IPS DF 4.7 (cell line): Measurements from ENCODE around the gene RBM33.

Experiments used
- DNase-seq: peaks from one replicate; pipeline ENCODE4 v3.0.0-alpha.2; 2013; ENCODE audit warnings: low spot score; ENCODE audit errors: extremely low read depth

RBM33 gene

GRCh38 chr7:155660059-155660757 is 15.7 kb downstream of the RBM33 start:
- no peak for DNase-seq

- no peak for DNase-seq
Measured at GRCh38 chr7:155660758-155661093, 16.3 kb downstream of the RBM33 start.

DNA sequence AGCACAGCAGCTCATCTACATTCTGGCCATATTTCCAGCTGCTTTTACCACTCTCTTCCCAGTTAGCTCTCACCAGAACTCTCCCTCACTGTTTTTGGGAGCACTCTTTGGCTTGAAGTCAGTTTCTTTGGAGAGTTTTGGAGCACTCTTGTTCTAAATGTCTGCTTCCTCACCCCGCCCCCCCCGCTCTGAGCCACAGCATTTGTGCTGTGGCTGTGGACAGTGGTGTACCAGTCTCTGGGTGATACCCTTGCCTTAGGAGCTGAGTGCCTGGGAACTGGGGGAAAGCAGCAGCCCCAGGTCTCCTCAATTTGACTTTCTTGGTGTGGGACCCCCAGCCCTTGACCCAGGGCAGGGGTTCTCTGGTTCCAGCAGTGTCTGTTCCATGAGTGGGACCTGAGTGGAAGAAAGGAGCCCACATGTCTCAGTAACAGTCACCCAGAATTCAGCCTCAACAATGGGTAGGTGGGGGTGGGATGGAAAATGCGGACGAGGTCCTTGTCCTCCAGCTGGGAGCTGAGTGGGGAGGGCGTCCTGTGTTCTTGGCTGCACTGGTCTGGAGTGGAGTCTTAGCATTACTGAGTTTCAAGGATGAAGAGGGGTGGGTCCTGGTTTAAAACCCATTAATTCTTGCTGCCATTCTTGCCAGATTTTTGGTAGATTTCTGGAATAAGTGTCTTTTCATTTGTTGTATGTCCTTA is 18.0 kb downstream of the RBM33 start:
- no peak for DNase-seq

DNA sequence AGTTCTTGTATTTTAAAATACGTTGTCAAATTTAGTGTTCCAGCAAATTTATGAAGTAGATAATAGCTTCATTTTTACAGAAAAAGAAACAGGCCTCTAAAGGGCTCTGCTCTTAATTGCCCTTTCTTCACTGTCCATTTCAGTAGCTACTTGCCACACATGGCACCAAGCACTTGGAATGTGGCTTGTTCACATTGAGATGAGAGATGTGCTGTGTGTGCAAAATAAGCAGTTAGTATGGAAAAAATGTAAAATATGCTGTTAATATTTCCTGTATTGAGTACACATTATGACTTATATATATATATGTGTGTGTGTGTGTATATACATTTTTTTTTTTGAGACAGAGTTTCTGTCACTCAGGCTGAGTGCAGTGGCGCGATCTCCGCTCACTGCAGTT is 19.5 kb downstream of the RBM33 start:
- DNase-seq: no peak

- DNase-seq: no peak
Measured at GRCh38 chr7:155665079-155665956, 20.9 kb downstream of the RBM33 start.

- DNase-seq: no peak
Measured at GRCh38 chr7:155665957-155666287, 21.5 kb downstream of the RBM33 start.

DNA sequence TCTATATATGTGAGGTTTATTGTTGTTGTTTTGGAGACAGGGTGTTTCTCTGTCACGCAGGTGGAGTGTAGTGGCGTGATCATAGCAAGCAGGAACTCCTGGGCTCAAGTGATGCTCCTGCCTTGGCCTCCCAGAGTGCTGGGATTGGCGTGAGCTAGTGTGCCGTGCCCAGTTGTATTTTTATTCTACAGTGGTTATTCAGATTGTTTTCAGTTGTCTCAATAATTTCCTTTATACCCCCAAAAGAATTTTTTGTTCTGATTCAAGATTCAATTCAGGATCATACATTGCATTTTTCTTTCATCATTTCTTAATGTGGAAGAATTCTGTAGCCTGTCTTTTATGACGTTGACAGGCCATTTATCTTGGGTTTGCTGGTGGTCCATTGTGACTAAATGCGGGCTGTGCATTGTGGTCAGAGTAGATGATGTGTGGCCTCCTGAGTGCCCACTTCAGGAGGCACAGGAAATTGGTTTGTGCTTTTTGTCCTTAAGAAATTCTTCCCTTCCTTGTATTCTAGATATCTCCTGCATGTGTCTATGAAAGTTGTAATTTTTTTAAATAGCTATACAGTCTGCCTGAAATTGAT is 22.9 kb downstream of the RBM33 start:
- no peak for DNase-seq

DNA sequence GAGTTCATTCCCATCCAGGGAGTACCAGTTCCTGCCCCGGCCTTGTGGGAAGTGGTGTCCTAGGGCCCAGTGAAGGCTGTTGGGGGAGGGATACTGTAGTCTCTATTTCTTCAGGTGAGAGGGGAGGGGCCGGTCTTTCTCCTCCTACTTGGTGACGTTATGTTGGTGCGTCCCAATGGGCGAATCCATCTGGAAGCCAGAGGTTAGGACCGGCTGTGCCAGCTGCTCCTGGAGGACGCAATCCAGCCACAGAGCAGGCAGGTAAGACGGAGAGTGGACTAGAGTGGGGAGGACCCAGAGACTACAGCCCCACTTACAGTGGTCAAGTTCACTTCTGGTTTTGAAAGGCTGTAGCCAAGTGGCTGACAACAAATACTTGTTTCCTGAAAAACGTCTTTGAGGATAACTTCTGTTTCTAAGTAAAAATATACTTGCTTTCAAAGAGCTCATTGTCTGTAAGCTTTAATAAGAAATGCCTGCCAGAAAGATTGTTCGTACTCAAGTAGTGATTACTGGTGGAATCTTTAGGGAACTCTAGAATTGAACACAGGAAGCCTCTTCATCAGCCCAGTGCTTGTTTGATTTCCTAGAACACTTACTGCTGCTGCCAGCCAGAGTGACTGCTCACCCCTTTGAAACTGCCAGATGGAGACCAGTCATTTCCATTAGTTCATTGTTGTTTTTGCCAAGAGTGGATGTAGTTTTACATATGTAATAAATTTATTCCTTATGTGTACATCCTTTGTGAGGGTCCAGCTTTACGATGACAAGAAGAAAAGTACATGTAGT is 25.4 kb downstream of the RBM33 start:
- DNase-seq: no peak

GRCh38 chr7:155670521-155670920 is 26.1 kb downstream of the RBM33 start:
- DNase-seq: no peak

DNA sequence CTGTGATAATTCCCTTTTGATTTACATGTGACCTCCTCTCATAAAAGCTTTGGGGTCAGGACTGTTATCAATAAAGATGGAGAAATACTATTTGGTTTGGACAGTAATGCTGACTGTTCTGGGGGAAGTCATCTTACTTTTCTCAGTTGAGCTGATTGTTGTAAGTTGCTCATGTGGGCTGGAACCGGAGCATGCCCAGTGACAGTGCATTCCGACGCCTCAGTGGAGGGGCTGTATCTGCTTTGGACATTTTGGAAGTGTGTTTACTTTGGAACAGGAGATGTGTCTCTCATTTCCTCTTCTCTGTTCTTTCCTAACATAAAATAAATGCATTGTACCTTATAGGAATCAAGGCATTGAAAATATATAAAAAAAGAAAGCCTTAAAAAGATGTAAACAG is 30.1 kb downstream of the RBM33 start:
- no peak for DNase-seq

DNA sequence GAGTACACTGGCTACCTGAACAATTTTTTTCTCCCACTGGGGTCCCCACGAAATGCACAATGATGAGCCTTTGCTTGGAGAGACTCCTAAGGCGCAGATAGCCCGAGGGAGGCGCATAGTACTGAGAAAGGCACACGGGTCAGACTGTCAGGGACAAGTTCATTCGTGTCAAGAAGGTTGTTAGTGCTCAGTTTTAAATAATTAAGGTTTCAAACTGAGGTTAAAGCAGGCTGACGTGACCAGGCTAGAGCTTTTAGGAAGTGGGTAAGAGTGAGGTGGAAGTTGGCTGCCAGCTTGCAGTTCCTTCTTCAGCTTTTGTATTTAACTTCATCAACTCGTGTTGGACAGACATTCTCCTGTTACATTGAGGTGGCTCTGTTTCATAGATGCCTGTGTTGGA is 31.6 kb downstream of the RBM33 start:
- DNase-seq: no peak

GRCh38 chr7:155677688-155678087 is 33.2 kb downstream of the RBM33 start:
- no peak for DNase-seq

DNA sequence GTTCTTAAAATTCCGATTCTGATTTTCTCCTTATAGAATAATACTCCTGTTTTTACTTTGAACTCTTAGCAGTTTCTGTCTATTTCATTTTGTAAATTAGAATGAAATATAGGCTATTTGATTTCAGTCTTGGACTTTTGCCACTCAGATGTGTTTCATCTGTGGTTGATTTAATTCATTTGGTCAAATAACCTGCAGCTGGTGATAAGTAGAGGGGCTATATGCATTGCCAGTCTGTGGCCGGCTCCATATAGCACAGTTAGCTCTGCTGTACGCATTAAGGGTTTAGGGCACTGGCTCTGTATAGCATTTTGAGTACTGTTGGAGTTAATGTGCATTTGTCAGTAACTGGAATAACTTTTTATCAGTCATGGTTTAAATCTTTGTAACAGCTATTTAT is 35.7 kb downstream of the RBM33 start:
- no peak for DNase-seq

DNA sequence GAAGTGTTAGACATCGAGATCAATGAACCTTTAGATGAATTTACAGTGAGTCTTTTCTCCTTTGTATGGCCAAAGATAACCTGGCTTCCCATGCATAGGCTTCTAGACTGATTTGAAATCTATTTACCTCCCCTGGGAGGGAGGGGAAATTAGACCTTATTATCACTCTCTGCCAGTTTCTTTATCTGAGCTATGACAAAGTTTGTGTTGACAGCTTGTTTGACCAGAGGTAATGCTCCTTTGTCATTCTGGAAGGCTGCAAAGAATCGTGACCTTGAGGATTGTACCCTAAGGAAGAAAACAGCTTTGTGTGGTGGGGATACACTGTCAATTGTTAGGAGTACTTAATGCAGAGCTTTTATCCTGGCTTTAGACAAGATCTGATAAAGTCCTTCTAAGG is 36.4 kb downstream of the RBM33 start:
- DNase-seq: no peak

DNA sequence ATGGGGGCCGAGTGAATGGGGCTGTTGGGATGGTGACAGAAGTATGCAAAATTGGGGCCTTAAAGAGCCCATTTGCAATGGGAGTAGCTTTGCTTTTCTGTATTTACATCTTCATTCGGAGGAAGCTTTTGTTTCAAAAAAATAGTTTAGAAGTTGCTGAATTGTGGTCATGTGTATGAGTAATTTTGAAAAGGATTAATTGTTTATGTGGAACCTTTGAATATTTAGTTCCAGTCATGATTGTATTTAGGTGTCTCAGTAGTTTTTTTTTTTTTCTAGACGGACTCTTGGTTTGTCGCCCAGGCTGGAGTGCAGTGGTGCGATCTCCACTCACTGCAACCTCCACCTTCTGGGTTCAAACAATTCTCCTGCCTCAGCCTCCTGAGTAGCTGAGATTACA is 37.2 kb downstream of the RBM33 start:
- DNase-seq: no peak

- DNase-seq: no peak
Measured at GRCh38 chr7:155682484-155682883, 38.0 kb downstream of the RBM33 start.

DNA sequence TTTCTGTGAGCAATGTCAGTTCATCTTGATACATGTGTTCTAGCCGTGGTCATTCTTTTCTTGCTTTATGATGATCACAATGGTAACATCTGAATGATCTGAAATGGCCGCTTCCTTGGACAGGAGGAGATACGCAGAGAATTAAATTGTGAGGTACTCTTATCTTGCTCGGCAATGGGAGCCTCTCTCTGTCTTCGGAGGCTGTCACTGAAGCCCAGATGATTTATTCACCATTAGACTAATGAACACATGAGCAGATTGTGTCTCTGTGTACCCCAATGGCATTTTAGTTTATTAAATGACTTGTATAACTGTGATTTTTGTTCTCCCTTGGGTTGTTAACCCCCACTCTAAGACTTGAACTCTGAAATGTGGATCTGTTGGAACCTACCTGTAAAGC is 38.6 kb downstream of the RBM33 start:
- no peak for DNase-seq

DNA sequence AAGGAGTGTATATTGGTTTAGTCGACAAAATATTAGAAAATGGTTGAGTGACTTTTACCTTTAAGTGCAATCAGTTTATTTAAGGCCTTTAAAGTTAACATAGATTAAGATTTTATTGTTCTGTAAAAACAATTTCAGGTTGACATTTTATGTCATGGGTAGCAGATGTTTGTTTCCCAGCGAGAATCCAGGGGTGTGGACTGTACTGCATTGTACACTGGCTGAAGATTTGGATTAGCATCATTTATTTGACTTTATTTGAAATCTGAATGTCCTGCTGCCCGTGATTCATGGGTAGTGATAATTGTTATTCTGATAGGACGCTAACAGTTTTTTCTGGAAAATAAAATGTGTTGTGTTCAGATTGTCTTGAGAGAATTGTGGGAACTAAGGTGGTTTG is 39.3 kb downstream of the RBM33 start:
- no peak for DNase-seq

DNA sequence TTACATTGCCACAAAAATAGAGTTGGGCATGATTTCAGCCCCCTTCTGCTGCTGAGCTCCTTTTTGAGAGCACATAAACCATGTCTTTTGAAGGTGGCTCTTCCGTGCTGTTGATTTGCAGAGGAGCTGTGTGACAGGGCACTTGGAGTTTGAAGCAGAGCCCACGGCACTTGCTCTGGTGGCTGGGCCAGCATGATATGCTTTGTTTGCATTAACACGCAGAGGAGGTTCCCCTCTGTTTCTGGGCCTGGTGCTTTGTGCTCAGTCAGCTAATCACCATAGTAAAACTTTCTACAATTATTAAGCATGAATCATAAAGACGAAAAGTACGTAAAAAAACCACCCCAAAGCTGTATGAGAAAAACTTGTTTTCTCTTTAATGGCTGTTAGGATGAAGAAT is 40.1 kb downstream of the RBM33 start:
- DNase-seq: no peak

- no peak for DNase-seq
Measured at GRCh38 chr7:155685070-155685790, 40.8 kb downstream of the RBM33 start.

- DNase-seq: no peak
Measured at GRCh38 chr7:155685791-155686160, 41.3 kb downstream of the RBM33 start.
